ENCODE data around the gene FGF8. TPM values are rescaled to one million over a fixed set of nuclear protein-coding genes. Genes with fewer than 3 reads are reported as not detected.

The FGF8 gene
- total and polyA plus RNA-seq, 2 experiments from 2014 or later = not detected

GRCh38 chr10:101760510-101760909 lies 15.4 kb downstream of the FGF8 start:
- Histone ChIP-seq H2AFZ (no peak overlapping the region), H3K4me1 (ENCODE audit: insufficient read depth) (no peaks in the 10 kb centered on the region), H3K9me2 (ENCODE audit: insufficient read depth) (no peaks in the 10 kb centered on the region), H3F3A (ENCODE audit: insufficient read depth) (no peaks in the 10 kb centered on the region), H3K79me2 (ENCODE audit: insufficient read depth) (no peaks in the 10 kb centered on the region), H3K27ac (no peak overlapping the region), H3K9me3 (ENCODE audit: low read depth) (no peaks in the 10 kb centered on the region), H4K20me1 (ENCODE audit: insufficient read depth) (no peaks in the 10 kb centered on the region), H3K4me3 (no peak overlapping the region), H3K36me3 (ENCODE audit: low read depth) (no peaks in the 10 kb centered on the region), H3K27me3 (replicated peaks; ENCODE audit: insufficient read depth) (peaks cover 32% of the 10 kb centered on the region), H3K4me2 (ENCODE audit: unreplicated experiment) (no peak overlapping the region), H3K9ac (no peak overlapping the region)
- no peak for TF ChIP-seq EZH2phosphoT487 (IDR thresholded peaks at IDR 0.05; ENCODE audit: insufficient read depth, low read depth)
- TF ChIP-seq EZH2 (IDR thresholded peaks at IDR 0.05; ENCODE audit: insufficient read depth, poor library complexity, severe bottlenecking) = no peak
- WGBS, 2 experiments (ENCODE audit: low coverage in 1 of 2, low lambda C conversion rate in 2 of 2, missing lambda C conversion rate in 2 of 2) = 51 to 56% methylated on average over 3 of the region's 3 CpGs
- DNase-seq = no peak
- in situ Hi-C loops (cut with MboI) = loop anchor here (25.0 kb wide), 1 partner anchor 573 kb away; no protein-coding TSS in a partner anchor

- Histone ChIP-seq H2AFZ (no peak overlapping the region), H3K4me3 (no peak overlapping the region), H3K9me2 (ENCODE audit: insufficient read depth) (no peaks in the 10 kb centered on the region), H4K20me1 (ENCODE audit: insufficient read depth) (no peaks in the 10 kb centered on the region), H3K4me2 (ENCODE audit: unreplicated experiment) (no peak overlapping the region), H3K9me3 (ENCODE audit: low read depth) (no peaks in the 10 kb centered on the region), H3K27ac (no peak overlapping the region), H3K4me1 (ENCODE audit: insufficient read depth) (no peaks in the 10 kb centered on the region), H3K36me3 (ENCODE audit: low read depth) (no peaks in the 10 kb centered on the region), H3K27me3 (replicated peaks; ENCODE audit: insufficient read depth) (peaks cover 32% of the 10 kb centered on the region), H3K79me2 (ENCODE audit: insufficient read depth) (no peaks in the 10 kb centered on the region), H3F3A (ENCODE audit: insufficient read depth) (no peaks in the 10 kb centered on the region), H3K9ac (no peak overlapping the region)
- in situ Hi-C loops (cut with MboI) = loop anchor here (25.0 kb wide), 1 partner anchor 572 kb away; no protein-coding TSS in a partner anchor
- WGBS, 2 experiments (ENCODE audit: low coverage in 1 of 2, low lambda C conversion rate in 2 of 2, missing lambda C conversion rate in 2 of 2) = 42 to 46% methylated on average over 11 to 12 of the region's 12 CpGs
- DNase-seq = no peak
- TF ChIP-seq EZH2 (IDR thresholded peaks at IDR 0.05; ENCODE audit: insufficient read depth, poor library complexity, severe bottlenecking) (no peak), EZH2phosphoT487 (IDR thresholded peaks at IDR 0.05; ENCODE audit: insufficient read depth, low read depth) (no peak)
Observed at GRCh38 chr10:101759309-101760247, 16.3 kb downstream of the FGF8 start.

GRCh38 chr10:101758858-101759257 lies 17.1 kb downstream of the FGF8 start:
- H3K9ac ChIP-seq = no peak overlapping the region
- no peaks in the 10 kb centered on the region for H3K79me2 ChIP-seq (ENCODE audit: insufficient read depth)
- no peaks in the 10 kb centered on the region for H4K20me1 ChIP-seq (ENCODE audit: insufficient read depth)
- no peaks in the 10 kb centered on the region for H3F3A ChIP-seq (ENCODE audit: insufficient read depth)
- no peak overlapping the region for H3K27ac ChIP-seq
- WGBS, 2 experiments (ENCODE audit: low coverage in 1 of 2, low lambda C conversion rate in 2 of 2, missing lambda C conversion rate in 2 of 2) = 40 to 55% methylated on average over 2 of the region's 2 CpGs
- H3K4me3 ChIP-seq = no peak overlapping the region
- H3K36me3 ChIP-seq (ENCODE audit: low read depth) = no peaks in the 10 kb centered on the region
- DNase-seq = no peak
- H3K4me1 ChIP-seq (ENCODE audit: insufficient read depth) = no peaks in the 10 kb centered on the region
- no peak overlapping the region for H2AFZ ChIP-seq
- H3K9me2 ChIP-seq (ENCODE audit: insufficient read depth) = no peaks in the 10 kb centered on the region
- H3K27me3 ChIP-seq (replicated peaks; ENCODE audit: insufficient read depth) = peaks cover 32% of the 10 kb centered on the region
- TF ChIP-seq EZH2 (IDR thresholded peaks at IDR 0.05; ENCODE audit: insufficient read depth, poor library complexity, severe bottlenecking) (no peak), EZH2phosphoT487 (IDR thresholded peaks at IDR 0.05; ENCODE audit: insufficient read depth, low read depth) (no peak)
- H3K4me2 ChIP-seq (ENCODE audit: unreplicated experiment) = no peak overlapping the region
- no peaks in the 10 kb centered on the region for H3K9me3 ChIP-seq (ENCODE audit: low read depth)
- in situ Hi-C loops (cut with MboI) = loop anchor here (25.0 kb wide), 1 partner anchor 572 kb away; no protein-coding TSS in a partner anchor

GRCh38 chr10:101752241-101752640 lies 23.7 kb downstream of the FGF8 start:
- 46 to 49% methylated on average over 3 of the region's 3 CpGs for WGBS, 2 experiments (ENCODE audit: low coverage in 1 of 2, low lambda C conversion rate in 2 of 2, missing lambda C conversion rate in 2 of 2)
- DNase-seq = no peak
- Histone ChIP-seq H3K27ac (no peak overlapping the region), H3K9me2 (ENCODE audit: insufficient read depth) (no peaks in the 10 kb centered on the region), H3K79me2 (ENCODE audit: insufficient read depth) (no peaks in the 10 kb centered on the region), H3K9ac (no peak overlapping the region), H3K4me3 (no peak overlapping the region), H3F3A (ENCODE audit: insufficient read depth) (no peaks in the 10 kb centered on the region), H2AFZ (no peak overlapping the region), H3K27me3 (replicated peaks; ENCODE audit: insufficient read depth) (peaks cover 14% of the 10 kb centered on the region), H3K36me3 (ENCODE audit: low read depth) (no peaks in the 10 kb centered on the region), H4K20me1 (ENCODE audit: insufficient read depth) (no peaks in the 10 kb centered on the region), H3K9me3 (ENCODE audit: low read depth) (no peaks in the 10 kb centered on the region), H3K4me1 (ENCODE audit: insufficient read depth) (no peaks in the 10 kb centered on the region), H3K4me2 (ENCODE audit: unreplicated experiment) (no peak overlapping the region)
- in situ Hi-C loops (cut with MboI) = loop anchor here (25.0 kb wide), 1 partner anchor 565 kb away; no protein-coding TSS in a partner anchor
- no peak for TF ChIP-seq EZH2 (IDR thresholded peaks at IDR 0.05; ENCODE audit: insufficient read depth, poor library complexity, severe bottlenecking)
- TF ChIP-seq EZH2phosphoT487 (IDR thresholded peaks at IDR 0.05; ENCODE audit: insufficient read depth, low read depth) = no peak
